ENCODE measurements around the gene STPG4.
"Not testable (repeated sequence)": the region's sequence is repeated elsewhere in the genome, so short reads cannot be mapped to it uniquely, and the experiment has no call there.

Gene STPG4

DNA sequence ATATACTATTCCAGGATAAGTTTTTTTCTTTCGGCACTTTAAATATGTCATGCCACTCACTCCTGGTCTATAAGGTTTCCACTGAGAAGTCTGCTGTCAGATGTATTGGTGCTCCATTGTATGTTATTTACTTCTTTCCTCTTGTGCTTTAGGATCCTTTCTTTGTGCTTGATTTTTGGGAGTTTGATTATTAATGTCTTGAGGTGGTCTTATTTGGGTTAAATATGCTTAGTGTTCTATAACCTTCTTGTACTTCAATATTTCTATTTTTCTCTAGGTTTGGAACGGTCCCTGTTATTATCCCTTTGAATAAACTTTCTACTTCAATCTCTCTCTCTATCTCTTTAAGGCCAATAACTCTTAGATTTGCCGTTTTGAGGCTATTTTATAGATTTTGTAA is 28.3 kb downstream of the STPG4 start:
- DNase-seq (ENCODE audit: low read depth in 3 of 3), result no peak

DNA sequence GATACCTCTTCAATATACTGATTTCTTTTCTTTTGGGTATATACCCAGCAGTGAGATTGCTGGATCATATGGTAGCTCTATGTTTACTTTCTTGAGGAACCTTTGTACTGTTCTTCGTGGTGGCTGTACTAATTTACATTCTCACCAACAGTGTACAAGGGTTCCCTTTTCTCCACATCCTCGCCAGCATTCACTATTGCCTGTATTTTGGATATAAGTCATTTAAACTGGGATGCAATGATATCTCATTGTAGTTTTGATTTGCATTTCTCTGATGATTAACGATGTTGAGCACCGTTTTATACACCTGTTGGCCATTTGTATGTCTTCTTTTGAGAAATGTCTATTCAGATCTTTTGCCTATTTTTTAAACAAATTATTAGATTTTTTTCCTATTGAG is 30.4 kb downstream of the STPG4 start:
- not testable (repeated sequence) for DNase-seq (ENCODE audit: low read depth in 3 of 3)

DNA sequence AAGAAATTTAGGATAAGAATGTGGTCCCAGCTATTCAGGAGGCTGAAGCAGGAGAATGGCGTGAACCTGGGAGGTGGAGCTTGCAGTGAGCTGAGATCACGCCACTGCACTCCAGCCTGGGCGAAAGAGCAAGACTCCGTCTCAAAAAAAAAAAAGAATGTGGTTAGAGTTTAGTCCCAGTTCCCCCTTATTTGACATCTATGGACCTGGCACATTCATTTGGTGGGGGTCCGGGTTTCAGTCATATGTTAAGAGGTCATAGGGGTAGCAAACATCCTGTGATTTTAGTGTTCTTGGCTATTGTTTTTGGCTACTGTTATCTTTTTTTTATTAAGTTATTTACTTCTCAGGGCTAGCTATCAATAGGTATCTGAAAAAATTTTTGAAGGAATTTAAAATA is 34.7 kb downstream of the STPG4 start:
- DNase-seq (ENCODE audit: low read depth in 3 of 3), result not testable (repeated sequence)

DNA sequence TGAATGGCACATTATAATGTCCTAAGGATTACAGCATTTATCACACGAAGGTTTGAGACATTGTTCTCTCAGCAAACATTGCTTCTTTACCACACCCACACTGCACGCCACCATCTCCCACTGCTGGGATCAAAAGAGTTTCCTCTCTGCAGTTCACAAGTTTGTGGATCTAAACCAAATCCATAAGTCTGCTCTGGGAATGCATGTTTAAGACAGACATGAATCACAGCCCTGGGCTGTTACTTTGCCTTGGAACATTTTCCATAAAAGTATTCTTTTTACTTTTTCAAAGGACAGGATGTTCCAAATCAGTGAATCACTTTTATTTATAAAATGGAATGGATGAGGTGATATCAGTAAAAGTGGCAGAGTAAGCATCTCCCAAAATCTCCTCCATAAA is 36.1 kb downstream of the STPG4 start:
- DNase-seq (ENCODE audit: low read depth in 3 of 3), result no peak

DNA sequence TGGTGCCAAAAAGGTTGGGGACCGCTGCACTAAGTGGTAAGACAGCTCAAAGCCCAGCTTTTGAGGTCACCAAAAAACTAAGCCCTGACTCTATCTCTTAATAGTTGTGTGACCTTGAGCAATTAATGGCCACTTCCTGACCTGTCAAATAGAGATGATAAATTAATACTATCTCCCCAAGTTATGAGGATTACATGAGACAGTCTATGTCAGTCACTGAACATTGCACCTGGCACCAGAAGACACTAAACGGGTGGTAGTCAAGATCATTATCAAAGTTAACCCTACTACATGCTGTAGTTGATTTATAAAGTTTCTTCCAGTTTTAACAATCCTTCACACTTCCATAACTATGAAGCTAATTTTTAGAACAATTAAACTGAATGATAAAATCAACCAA is 36.5 kb downstream of the STPG4 start:
- DNase-seq (ENCODE audit: low read depth in 3 of 3), result no peak

DNA sequence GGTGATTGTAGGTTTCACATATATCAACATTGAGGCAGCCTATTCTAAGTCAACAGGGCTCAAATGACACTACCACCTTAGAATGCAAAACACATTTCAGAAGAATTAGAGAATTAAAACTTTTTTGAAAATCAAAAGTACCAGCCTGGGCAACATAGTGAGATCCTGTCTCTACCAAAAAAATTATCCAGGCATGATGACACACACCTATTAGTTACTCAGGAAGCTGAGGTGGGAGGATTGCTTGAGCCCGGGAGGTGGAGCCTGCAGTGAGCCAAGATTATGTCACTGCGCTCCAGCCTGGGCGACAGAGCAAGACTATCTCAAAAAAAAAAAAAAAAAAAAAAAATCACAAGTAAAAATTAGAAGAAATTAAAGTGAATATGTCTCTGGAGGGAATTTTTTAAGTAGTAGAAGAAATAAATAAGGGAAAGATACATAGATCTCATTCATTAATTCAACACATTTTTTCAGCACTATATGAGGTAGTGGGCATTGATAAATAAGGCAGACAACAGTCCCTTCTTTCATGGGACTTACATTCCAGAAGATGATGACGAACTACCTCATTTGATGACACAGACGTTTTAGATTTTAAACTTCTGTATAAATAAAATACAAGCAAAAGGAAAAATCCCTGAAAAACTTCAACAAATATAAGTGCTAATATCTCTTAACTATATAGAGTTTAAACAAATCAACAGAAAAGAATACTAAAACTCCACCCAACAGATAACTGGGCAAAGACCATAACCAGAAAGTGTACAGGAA is 42.3 kb downstream of the STPG4 start:
- DNase-seq (ENCODE audit: low read depth in 3 of 3), result no peak

DNA sequence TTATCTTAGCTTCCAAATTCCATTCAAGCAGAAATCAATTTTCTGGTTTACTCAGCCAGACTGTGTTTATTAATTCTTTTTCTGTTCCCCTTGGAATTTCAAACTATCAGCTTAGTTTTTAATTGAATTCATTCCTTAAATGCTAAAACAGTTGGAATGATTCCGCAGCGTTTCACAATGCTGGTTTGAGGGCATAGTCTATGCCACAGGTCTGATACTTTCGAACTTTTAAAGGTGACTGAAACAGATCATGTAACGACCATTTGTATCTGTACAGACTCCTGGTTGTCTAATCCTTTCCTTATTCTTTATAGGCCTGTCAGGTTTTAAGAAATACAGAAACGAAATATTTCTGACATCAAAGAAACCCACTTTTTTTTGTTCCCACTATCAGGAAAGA is 45.4 kb downstream of the STPG4 start:
- no peak for DNase-seq (ENCODE audit: low read depth in 3 of 3)

DNA sequence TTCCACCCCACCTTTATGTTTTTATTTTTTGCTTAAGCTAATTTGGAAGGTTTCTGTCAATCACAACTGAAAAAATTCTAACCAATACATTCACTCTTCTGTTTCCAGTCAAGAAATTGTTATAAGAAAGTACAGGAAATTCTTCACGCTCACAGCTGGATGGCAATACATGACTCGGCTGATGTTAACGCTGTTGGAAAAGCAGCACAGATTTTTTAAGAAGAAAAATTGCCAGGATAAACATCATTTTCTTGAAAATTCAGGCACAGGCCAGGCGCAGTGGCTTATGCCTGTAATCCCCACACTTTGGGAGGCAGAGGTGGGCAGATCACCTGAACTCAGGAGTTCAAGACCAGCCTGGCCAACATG is 46.1 kb downstream of the STPG4 start:
- no peak for DNase-seq (ENCODE audit: low read depth in 3 of 3)

DNA sequence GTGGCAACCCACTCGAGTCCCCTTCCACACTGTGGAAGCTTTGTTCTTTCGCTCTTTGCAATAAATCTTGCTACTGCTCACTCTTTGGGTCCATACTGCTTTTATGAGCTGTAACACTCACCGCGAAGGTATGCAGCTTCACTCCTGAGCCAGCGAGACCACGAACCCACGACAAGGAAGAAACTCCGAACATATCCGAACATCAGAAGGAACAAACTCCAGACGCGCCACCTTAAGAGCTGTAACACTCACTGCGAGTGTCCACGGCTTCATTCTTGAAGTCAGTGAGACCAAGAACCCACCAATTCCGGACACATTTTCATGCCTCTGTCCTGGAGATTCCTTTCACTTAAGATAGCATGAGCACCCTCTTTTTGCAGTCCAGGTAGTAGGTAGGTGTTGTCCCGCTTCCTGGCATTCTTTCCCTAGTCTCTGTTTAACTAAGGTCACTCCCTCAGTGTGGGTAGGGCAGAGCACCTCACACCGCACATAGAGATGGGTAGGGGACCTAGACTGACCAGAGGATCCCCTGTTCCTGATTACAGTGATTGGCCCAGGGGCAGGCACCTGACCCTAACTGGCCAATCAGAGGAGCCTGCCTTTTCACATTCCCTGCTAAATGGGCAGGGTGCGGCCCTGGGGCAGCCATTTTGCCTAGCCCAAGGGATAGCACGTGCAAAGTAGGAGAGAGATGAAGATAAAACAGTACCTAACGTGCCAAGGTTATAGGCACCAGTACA is 46.7 kb downstream of the STPG4 start:
- not testable (repeated sequence) for DNase-seq (ENCODE audit: low read depth in 3 of 3)

DNA sequence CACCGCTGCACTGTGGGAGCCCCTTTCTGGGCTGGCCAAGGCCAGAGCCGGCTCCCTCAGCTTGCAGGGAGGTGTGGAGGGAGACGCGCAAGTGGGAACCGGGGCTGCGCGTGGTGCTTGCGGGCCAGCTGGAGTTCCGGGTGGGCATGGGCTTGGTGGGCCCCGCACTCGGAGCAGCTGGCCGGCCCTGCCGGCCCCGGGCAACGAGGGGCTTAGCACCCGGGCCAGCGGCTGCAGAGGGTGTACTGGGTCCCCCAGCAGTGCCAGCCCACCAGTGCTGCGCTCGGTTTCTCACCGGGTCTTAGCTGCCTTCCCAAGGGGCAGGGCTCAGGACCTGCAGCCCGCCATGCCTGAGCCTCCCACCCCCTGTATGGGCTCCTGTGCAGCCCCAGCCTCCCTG is 47.9 kb downstream of the STPG4 start:
- DNase-seq (ENCODE audit: low read depth in 3 of 3), result not testable (repeated sequence)

DNA sequence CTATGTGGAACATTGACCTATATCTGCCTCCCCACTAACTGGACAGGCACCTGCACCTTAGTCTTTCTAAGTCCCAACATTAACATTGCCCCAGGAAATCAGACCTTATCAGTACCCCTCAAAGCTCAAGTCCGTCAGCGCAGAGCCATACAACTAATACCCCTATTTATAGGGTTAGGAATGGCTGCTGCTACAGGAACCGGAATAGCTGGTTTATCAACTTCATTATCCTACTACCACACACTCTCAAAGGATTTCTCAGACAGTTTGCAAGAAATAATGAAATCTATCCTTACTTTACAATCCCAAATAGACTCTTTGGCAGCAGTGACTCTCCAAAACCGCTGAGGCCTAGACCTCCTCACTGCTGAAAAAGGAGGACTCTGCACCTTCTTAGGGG is 48.9 kb downstream of the STPG4 start:
- DNase-seq (ENCODE audit: low read depth in 3 of 3), result not testable (repeated sequence)

DNA sequence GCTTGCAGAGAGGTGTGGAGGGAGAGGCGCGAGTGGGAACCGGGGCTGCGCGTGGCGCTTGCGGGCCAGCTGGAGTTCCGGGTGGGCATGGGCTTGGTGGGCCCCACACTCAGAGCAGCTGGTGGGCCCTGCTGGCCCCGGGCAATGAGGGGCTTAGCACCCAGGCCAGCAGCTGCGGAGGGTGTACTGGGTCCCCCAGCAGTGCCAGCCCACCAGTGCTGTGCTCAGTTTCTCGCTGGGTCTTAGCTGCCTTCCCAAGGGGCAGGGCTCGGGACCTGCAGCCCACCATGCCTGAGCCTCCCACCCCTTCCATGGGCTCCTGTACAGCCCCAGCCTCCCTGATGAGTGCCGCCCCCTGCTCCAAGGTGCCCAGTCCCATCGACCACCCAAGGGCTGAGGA is 55.4 kb downstream of the STPG4 start:
- not testable (repeated sequence) for DNase-seq (ENCODE audit: low read depth in 3 of 3)

DNA sequence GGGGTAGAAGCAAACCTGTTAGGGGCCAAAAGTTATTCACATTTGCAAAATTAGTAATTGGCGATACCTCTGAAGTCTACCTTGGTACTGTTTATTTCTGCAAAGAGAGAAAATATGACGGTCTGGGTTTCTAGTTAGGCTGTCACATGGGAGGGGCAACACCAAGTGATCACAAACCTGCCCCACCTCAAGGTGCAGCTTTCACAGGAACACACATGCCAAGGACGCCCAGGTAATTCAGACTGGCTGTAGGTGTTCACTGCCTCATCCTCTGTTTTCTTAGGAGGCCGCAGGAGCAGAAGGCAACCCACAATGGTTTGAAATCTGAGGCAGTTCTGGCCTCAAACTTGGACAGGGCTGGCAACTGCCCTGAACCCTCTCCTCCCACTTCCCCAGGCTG is 56.2 kb downstream of the STPG4 start:
- no peak for DNase-seq (ENCODE audit: low read depth in 3 of 3)

DNA sequence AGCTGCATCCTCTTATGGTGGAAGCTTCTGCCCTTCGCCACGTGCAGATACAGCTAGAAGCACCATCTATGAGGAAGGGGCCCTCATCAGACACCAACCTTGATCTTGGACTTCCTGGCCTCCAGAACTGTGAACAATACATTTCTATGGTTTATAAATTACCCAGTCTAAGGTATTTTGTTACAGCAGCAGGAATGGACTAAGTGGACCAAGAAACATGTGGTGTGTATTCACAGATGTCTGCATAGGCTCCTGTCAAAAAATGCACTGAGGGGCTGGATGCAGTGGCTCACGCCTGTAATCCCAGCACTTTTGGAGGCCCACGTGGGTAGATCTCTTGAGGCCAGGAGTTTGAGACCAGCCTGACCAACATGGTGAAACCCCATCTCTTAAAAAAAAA is 57.5 kb downstream of the STPG4 start:
- no peak for DNase-seq (ENCODE audit: low read depth in 3 of 3)

DNA sequence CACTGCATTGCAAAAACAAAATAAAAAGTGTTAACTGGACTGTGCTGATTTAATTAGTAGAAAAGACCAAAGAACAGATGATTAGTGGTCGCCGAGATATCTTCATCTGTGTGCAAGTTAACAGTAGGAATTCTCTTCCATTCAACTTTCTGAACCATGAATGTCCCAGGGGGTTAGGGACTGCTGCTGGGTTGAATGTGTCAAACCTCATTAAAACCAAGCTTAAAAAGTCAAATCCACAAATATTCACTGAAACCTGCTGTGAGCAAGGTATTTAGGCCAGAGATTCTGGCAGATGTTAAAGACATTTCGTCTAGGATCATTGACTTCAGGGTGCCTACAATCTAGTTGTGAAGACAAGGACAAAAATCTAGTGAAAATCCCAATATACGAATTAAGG is 58.7 kb downstream of the STPG4 start:
- no peak for DNase-seq (ENCODE audit: low read depth in 3 of 3)

DNA sequence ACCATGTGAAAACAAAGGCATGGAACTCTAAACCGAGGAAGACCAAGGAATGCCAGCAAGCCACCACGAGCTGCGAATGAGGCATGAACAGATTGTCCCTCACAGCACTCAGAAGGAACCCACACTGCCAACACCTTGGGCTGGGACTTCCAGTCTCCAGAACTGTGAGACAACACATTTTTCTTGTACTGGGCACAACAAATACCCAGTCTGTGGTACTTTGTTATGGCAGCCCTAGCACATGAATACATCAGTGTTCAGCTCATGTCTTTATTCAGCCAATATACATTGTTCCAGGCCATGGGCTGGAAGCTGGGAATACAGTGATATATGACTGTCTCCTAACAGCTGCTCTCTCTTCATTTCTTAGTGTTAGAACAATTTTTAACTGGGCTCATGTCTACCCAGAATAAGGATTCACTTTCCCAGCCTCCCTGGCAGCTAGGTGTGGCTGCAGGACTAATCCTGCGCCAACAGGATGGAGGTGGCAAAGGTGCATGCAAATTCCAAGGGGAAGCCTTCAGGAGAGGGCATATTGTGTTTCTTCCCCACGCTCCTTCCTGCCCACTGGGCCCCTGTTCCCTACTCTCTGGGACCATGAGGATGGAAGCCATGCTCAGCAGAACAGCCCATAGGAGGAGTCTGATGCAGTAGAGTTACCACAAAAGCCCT is 59.6 kb downstream of the STPG4 start:
- no peak for DNase-seq (ENCODE audit: low read depth in 3 of 3)

DNA sequence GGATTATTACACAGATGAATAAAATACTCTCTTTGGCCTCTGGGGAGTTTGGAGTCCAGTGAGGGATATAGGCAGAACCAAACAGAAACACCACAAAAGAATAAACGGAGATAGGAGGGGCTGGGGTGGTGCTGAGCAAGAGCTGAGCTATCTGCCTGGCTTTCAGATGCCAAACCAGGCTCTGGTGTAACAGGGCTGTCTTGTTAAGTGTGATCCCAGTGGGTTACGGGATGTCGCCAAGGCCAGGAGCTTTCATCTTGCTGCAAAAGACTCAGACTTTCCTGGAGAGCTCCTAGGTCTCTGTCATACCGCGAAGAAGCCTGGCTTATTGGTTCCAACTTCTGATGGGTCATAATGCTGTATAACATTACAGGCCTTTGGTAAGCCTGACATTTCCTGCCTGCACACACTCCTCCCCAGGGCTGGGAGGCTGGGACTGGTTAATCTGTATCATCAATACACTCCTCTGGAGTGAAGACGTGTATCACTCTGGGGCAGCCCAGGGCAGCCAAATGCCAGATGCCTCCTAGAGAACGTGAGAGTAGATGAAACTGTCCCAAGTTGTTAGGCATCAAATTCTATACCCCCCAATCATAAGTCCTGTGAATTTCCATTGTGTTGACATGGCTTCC is 60.5 kb downstream of the STPG4 start:
- no peak for DNase-seq (ENCODE audit: low read depth in 3 of 3)

DNA sequence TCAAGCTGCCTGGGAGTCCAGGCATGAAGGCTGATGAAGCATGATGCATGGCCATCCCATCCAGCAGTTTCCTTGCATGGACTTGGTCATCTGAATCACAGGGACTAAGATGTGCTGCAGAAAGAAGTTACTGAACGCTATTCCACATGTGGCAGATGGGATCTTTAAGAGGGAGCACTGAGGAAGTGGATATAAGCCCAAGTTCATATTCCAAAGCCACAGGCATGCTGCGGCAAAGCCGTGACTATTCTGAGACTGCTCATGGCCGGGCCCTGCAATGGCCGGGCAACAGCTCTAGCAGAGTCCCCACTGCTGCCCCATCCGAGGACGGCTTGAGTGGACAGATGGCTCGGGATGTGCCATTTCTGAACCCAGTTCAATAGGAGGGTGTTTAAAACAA is 61.5 kb downstream of the STPG4 start:
- DNase-seq (ENCODE audit: low read depth in 3 of 3), result no peak

DNA sequence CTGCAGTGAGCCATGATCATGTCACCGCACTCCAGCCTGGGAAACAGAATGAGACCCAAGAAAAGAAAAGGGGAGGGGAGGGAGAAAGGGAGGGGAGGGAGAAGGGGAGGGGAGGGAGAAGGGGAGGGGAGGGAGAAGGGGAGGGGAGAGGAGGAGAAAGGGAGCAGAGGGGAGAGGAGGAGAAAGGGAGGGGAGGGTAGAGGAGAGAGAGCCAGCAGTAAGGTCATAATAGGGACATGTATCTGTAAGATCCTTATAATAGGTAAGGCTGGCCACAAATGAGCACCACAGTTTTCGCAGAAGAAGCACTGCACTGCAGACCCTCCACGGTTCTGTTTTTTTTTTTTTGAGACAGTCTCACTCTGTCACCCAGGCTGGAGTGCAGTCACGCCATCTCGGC is 62.6 kb downstream of the STPG4 start:
- DNase-seq (ENCODE audit: low read depth in 3 of 3), result no peak

DNA sequence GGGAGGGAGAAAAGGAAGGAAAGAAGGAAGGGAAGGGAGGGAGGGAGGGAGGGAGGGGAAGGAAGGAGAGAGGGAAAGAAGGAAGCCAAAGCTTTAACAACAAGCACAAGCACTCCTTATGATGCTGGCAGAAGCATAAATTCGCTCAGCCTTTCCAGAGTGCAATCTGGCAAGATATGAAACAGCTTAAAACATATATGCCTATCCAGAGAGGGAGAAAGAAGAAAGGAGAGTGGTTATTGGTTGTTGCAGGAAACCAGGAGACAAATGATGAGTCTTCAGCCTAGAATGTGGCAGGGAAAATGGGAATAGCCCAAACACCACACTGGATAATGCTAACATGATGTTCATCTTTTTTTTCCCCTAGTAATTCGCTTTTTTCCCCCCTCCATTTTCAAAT is 64.0 kb downstream of the STPG4 start:
- no peak for DNase-seq (ENCODE audit: low read depth in 3 of 3)

DNA sequence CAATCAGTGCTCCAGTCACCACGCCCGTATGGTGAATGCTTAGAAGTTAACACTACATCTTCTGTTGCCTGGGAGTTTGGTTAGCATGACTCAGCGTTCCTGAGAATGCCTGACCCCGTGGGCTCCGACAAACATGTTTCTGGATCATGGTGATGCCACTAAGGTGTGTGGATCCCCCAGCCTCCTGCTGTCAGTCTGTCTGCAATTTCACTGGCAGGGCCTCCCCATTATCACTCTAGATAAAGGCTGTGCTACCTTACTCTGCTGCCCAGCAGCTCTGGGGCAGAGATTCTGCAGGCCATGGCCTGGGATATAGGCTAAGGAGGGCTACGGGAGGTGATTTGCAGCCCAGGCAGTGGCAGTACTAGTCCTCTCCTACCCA is 66.0 kb downstream of the STPG4 start:
- no peak for DNase-seq (ENCODE audit: low read depth in 3 of 3)

DNA sequence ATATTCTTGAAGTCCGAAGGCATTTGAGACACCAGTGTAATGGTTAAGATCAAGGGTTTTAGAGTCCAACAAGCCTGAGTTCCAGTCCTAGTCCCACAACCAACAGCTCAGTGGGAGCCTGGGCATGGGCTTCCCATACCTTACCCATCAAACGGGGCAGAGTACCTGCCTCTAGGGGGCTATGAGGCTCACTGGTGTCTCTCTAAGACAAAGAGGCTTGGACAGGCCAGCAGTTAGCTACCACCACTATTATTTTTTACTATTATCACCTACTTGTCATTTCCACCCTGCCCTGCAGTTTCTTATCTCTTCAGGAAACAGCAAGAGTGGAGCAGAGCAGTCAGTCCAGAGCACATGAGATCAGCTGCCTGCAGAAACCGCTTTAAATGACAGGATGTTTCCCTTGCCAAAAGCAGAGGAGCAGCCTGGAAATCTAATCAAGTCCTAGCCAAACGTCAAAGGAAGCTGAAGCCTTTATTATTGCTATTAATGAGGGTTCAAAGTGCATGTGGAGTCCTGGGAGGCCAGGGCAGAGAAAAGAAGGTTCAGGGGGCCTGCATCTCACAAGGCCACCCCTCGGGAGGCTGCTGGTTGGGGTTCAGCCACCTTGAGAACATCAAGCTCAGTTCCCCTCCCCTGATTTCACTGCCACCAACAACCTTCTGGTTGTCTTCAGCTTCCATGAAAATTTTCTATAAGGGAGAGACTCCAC is 66.6 kb downstream of the STPG4 start:
- no peak for DNase-seq (ENCODE audit: low read depth in 3 of 3)

Data from stimulated activated CD4-positive, alpha-beta T cell treated with anti-CD3 and anti-CD28 coated beads, TNF-alpha, amount 100 ng/mL, for 24 hours (primary cell).